Hepatocyte (in vitro differentiated cells): ENCODE data around the gene SSPN.

Source experiments
- CTCF ChIP-seq: fragments of 200-600 bp; sonication (generic); IDR thresholded peaks from 2 replicates; pipeline ENCODE4 v1.5.1; 2016; ENCODE audit warnings: antibody characterized with exemption, mild to moderate bottlenecking; ENCODE audit not compliant: poor library complexity
- EZH2 ChIP-seq: fragments of 200-600 bp; sonication (generic); IDR thresholded peaks from 2 replicates; pipeline ENCODE4 v1.6.1; 2016; ENCODE audit warnings: antibody characterized with exemption, mild to moderate bottlenecking, borderline replicate concordance
- EZH2phosphoT487 ChIP-seq: fragments of 200-600 bp; sonication (generic); IDR thresholded peaks from one replicate; pipeline ENCODE4 v1.6.1; 2018; ENCODE audit warnings: antibody characterized with exemption, mild to moderate bottlenecking, low read depth, moderate library complexity; ENCODE audit not compliant: unreplicated experiment, severe bottlenecking

- TF ChIP-seq CTCF: peak; percentile 12
- no peak for TF ChIP-seq EZH2
- TF ChIP-seq EZH2phosphoT487: no peak
These were observed 79.3 kb downstream of the SSPN start for GRCh38 chr12:26274441-26275312.
